K562 (cell line): ENCODE results near the gene SLC22A12. TPM values are rescaled to one million over a fixed set of nuclear protein-coding genes. Genes with fewer than 3 reads are reported as not detected.

Source experiments
- ATAC-seq: fragments of 200-7000 bp; cut with Tn5 transposase; 3 replicates; pipeline ENCODE4 v1.9.1; 2020; ENCODE audit warnings: moderate library complexity
- Bru-seq: library from RNA; stranded (reverse); fragments of 400-500 nt; gene quantifications from one replicate; lab custom pipeline; 2021; lab: Mats Ljungman, UMichigan
- BruChase-seq, 2 experiments: library from RNA; stranded (reverse); fragments of 400-500 nt; gene quantifications; one replicate each; lab custom pipeline; 2021; lab: Mats Ljungman, UMichigan
- BruUV-seq: library from RNA; stranded (reverse); fragments of 400-500 nt; replicated peaks from 2 replicates; lab custom pipeline; 2021; lab: Mats Ljungman, UMichigan
- CTCF ChIA-PET: fragments of 300-600 bp; formaldehyde crosslinking; extraction: SDS; loops from one replicate; lab custom pipeline; 2021; ENCODE audit warnings: low intra/inter-chr PET ratio; lab: Yijun Ruan, JAX
- POLR2A ChIA-PET: fragments of 300-600, 350-650 bp; sonication (Branson Sonifier 250); formaldehyde crosslinking; extraction: SDS; loops from one replicate; lab custom pipeline; 2021; ENCODE audit warnings: antibody characterized with exemption, inconsistent platforms; lab: Yijun Ruan, JAX
- DNase-seq, 4 experiments: peaks; one replicate each; pipeline versions ENCODE4 v3.0.0 to v3.0.0-alpha.2; 2011 to 2018; ENCODE audit warnings: low spot score in 3 of 4, mixed read lengths in 3 of 4; ENCODE audit errors: extremely low read depth in 1 of 4
- FAIRE-seq: peaks from 2 replicates; lab custom pipeline; 2011; peaks lifted over from hg19 to GRCh38; lab: Jason Lieb, UNC
- H2AFZ ChIP-seq: 2 replicates; pipeline ENCODE4 v1.6.0; 2011; ENCODE audit warnings: low read depth, low read length, control low read depth, inconsistent platforms
- H3K27ac ChIP-seq: fragments of 200-600 bp; 3 replicates; pipeline ENCODE4 v1.8.0; 2011; ENCODE audit warnings: low read depth, mild to moderate bottlenecking, control low read depth, inconsistent platforms, low read length, moderate library complexity, mixed read lengths; ENCODE audit errors: extremely low read depth
- H3K27me3 ChIP-seq, 2 experiments: fragments of 300-600 bp in 1 of 2; 2 replicates in 1 of 2; 3 replicates in 1 of 2; pipeline versions ENCODE4 v1.6.0 to v1.8.0; 2011; ENCODE audit warnings: inconsistent platforms in 2 of 2, low read length in 2 of 2, mild to moderate bottlenecking in 1 of 2, mixed read lengths in 1 of 2, moderate library complexity in 1 of 2; ENCODE audit not compliant: control insufficient read depth in 2 of 2, insufficient read depth in 2 of 2
- H3K36me3 ChIP-seq: fragments of 300-600 bp; 3 replicates; pipeline ENCODE4 v1.8.0; 2011; ENCODE audit warnings: mild to moderate bottlenecking, low read length, inconsistent platforms; ENCODE audit not compliant: control insufficient read depth, insufficient read depth
- H3K4me1 ChIP-seq, 2 experiments: fragments of 200-600 bp in 1 of 2; replicated peaks in 1 of 2; 2 replicates in 1 of 2; 3 replicates in 1 of 2; pipeline versions ENCODE4 v1.5.1 to v1.8.0; 2011; ENCODE audit warnings: inconsistent platforms in 2 of 2, low read length in 2 of 2, mild to moderate bottlenecking in 1 of 2, mixed read lengths in 1 of 2, moderate library complexity in 1 of 2; ENCODE audit not compliant: control insufficient read depth in 2 of 2, insufficient read depth in 2 of 2
- H3K4me2 ChIP-seq: 2 replicates; pipeline ENCODE4 v1.6.1; 2011; ENCODE audit warnings: low read length, control low read depth, inconsistent platforms, mixed read lengths; ENCODE audit not compliant: insufficient read depth
- H3K4me3 ChIP-seq: fragments of 200-600 bp; sonication (generic), shearing (Covaris generic); 2 replicates; pipeline ENCODE4 v1.5.1; 2016; ENCODE audit warnings: control low read depth, inconsistent platforms
- H3K79me2 ChIP-seq: fragments of 200-600 bp; 3 replicates; pipeline ENCODE4 v1.8.0; 2011; ENCODE audit warnings: low read length, inconsistent platforms; ENCODE audit not compliant: control insufficient read depth, insufficient read depth
- H3K9ac ChIP-seq, 2 experiments: 2 replicates each; pipeline versions ENCODE4 v1.6.0 to v1.6.1; 2011; ENCODE audit warnings: low read depth in 2 of 2, low read length in 2 of 2, control low read depth in 1 of 2, inconsistent platforms in 1 of 2, mild to moderate bottlenecking in 1 of 2, mixed read lengths in 1 of 2; ENCODE audit not compliant: insufficient read depth in 1 of 2
- H3K9me1 ChIP-seq: one replicate; pipeline ENCODE4 v1.6.0; 2011; ENCODE audit warnings: inconsistent platforms, mild to moderate bottlenecking, low read length, moderate library complexity; ENCODE audit not compliant: control insufficient read depth, insufficient read depth
- H3K9me3 ChIP-seq: replicated peaks from 2 replicates; pipeline ENCODE4 v1.5.1; 2011; ENCODE audit warnings: low read depth, low read length, inconsistent platforms; ENCODE audit not compliant: control insufficient read depth, insufficient read depth
- H4K20me1 ChIP-seq: replicated peaks from 2 replicates; pipeline ENCODE4 v1.6.1; 2011; ENCODE audit warnings: low read length, inconsistent platforms, mixed read lengths; ENCODE audit not compliant: control insufficient read depth, insufficient read depth
- CHD2 ChIP-seq: IDR thresholded peaks from 2 replicates; pipeline ENCODE4 v1.6.1; 2011; ENCODE audit warnings: low read depth, low read length
- HIVEP1 ChIP-seq: fragments of 250-450 bp; sonication (Bioruptor Pico); IDR thresholded peaks from 2 replicates; pipeline ENCODE4 v1.4.0; 2020; ENCODE audit warnings: mild to moderate bottlenecking
- HNRNPLL ChIP-seq: fragments of 200-400 bp; formaldehyde crosslinking; IDR thresholded peaks from 2 replicates; pipeline ENCODE4 v1.6.1; 2017; ENCODE audit warnings: low read length, low read depth, mild to moderate bottlenecking; ENCODE audit not compliant: poor library complexity, severe bottlenecking
- LCOR ChIP-seq: sonication (generic); formaldehyde crosslinking; IDR thresholded peaks from 2 replicates; pipeline ENCODE4 v1.8.0; 2022; ENCODE audit warnings: mild to moderate bottlenecking, missing genetic modification reagents
- ZNF347 ChIP-seq: fragments of 450-650 bp; formaldehyde crosslinking; IDR thresholded peaks from 2 replicates; pipeline ENCODE4 v1.4.0; 2020; ENCODE audit warnings: low read depth, mild to moderate bottlenecking, moderate library complexity
- ZNF584 ChIP-seq: fragments of 200-800 bp; sonication (Bioruptor generic); IDR thresholded peaks from 2 replicates; pipeline ENCODE4 v1.6.1; 2016; ENCODE audit warnings: low read depth, mild to moderate bottlenecking, missing genetic modification characterization, missing compliant biosample characterization
- WGBS: fragments of 100-300 bp; shearing (Covaris generic); methylation state at CpG from one replicate; pipeline ENCODE4 v1.1.6; 2016; ENCODE audit warnings: low coverage, mixed read lengths; ENCODE audit not compliant: insufficient coverage; ENCODE audit errors: missing lambda C conversion rate; 5-methylcytosine and 5-hydroxymethylcytosine counted together
- in situ Hi-C: fragments of 300-500 bp; cut with MboI; formaldehyde crosslinking; loops from 4 replicates; pipeline ENCODE4 v1.15.0; 2018; ENCODE audit warnings: inconsistent platforms, mixed read lengths
- intact Hi-C: fragments of 100-400 bp; cut with micrococcal nuclease; formaldehyde crosslinking; loops from 2 replicates; pipeline ENCODE4 v1.14.2; 2022
- long read RNA-seq, 3 experiments: library from polyadenylated mRNA in 2 of 3; library from RNA in 1 of 3; unstranded in 2 of 3; stranded (forward) in 1 of 3; transcript quantifications; one replicate each; pipeline ENCODE4 v2.0.0, GENCODE V29; 2019 to 2022
- polyA minus RNA-seq, 3 experiments: library from RNA; depleted of rRNA, polyadenylated mRNA; stranded (reverse); fragments of >200 nt; gene quantifications; 2 replicates each; pipeline ENCODE4 v1.2.3, GENCODE V29; 2011
- polyA plus RNA-seq, 8 experiments: library from polyadenylated mRNA; depleted of rRNA in 4 of 8; stranded (reverse) in 5 of 8; unstranded in 3 of 8; fragments of >200 nt; fragmentation: Nextera tagmentation in 2 of 8; fragmentation: Illumina TruSeq in 1 of 8; extraction: Ambion mirVana in 2 of 8; extraction: Trizol in 1 of 8; gene quantifications; 2 replicates each; pipeline versions ENCODE4 v1.2.1 to v1.2.3, GENCODE V29; 2011 to 2014; ENCODE audit warnings: inconsistent platforms in 1 of 8, missing spikeins in 1 of 8
- total RNA-seq, 7 experiments: library from RNA; depleted of rRNA in 6 of 7; stranded (reverse); fragments of >200 nt in 6 of 7; fragmentation: Illumina TruSeq in 2 of 7; extraction: Trizol in 2 of 7; gene quantifications; 2 replicates each; pipeline versions ENCODE4 v1.2.1 to v1.2.3, GENCODE V29; 2011 to 2021; ENCODE audit warnings: low replicate concordance in 1 of 7
- TF ChIP-seq, protein P1 (sequence below): IDR thresholded peaks from 2 replicates; pipeline ENCODE4 v1.6.1; 2012; ENCODE audit warnings: low read depth, low read length, improper control_type of control experiment, borderline replicate concordance
- TF ChIP-seq, protein P2 (sequence below): fragments of 450-650 bp; formaldehyde crosslinking; IDR thresholded peaks from 2 replicates; pipeline ENCODE4 v1.4.0; 2020; ENCODE audit warnings: mild to moderate bottlenecking

Gene SLC22A12
- not detected in 2 replicates for total RNA-seq (2011; cell fraction: chromatin; rRNA removed; ENCODE audit: low replicate concordance)
- total RNA-seq (2011; cell fraction: nucleolus; rRNA removed) = not detected in 2 replicates
- total RNA-seq (2011; cell fraction: nucleoplasm; rRNA removed) = not detected in 2 replicates
- not detected in 2 replicates for total RNA-seq (2014; rRNA removed)
- total RNA-seq (2014; rRNA removed; fragmentation: Illumina TruSeq; extraction: Trizol) = not detected in 2 replicates
- not detected in 2 replicates for total RNA-seq (2015; rRNA removed; fragmentation: Illumina TruSeq; extraction: Trizol)
- total RNA-seq (2021) = not detected in 2 replicates
- not detected in 2 replicates for polyA plus RNA-seq (2011; rRNA removed)
- polyA plus RNA-seq (2011; cell fraction: cytosol; rRNA removed) = not detected in 2 replicates
- polyA plus RNA-seq (2011; cell fraction: nucleus; rRNA removed) = not detected in 2 replicates
- polyA plus RNA-seq (2012) = not detected in 2 replicates
- not detected in 2 replicates for polyA plus RNA-seq (2014; fragmentation: Illumina TruSeq; extraction: Trizol)
- not detected for polyA plus RNA-seq (2014; fragmentation: Nextera tagmentation; extraction: Ambion mirVana)
- polyA plus RNA-seq (2014; rRNA removed) = not detected in 2 replicates
- polyA minus RNA-seq (2011; rRNA and poly(A)+ RNA removed) = not detected in 2 replicates
- not detected in 2 replicates for polyA minus RNA-seq (2011; cell fraction: cytosol; rRNA and poly(A)+ RNA removed)
- not detected in 2 replicates for polyA minus RNA-seq (2011; cell fraction: nucleus; rRNA and poly(A)+ RNA removed)
- not detected for Bru-seq, nascent RNA
- not detected for BruChase-seq, experiment 1, labeled RNA remaining after a 2-hour chase
- BruChase-seq, experiment 2, labeled RNA remaining after a 6-hour chase = not detected
- long read RNA-seq, experiment 1 = 0 reads
- long read RNA-seq, experiment 2 = 0 reads
- long read RNA-seq, experiment 3 = 0 reads

- TF ChIP-seq ZNF347 (no peak), ZNF584 (CRISPR knock-in tag) (no peak), CHD2 (no peak), LCOR (CRISPR knock-in tag) (no peak), HIVEP1 (no peak), HNRNPLL (no peak)
- TF ChIP-seq, protein P1, sequence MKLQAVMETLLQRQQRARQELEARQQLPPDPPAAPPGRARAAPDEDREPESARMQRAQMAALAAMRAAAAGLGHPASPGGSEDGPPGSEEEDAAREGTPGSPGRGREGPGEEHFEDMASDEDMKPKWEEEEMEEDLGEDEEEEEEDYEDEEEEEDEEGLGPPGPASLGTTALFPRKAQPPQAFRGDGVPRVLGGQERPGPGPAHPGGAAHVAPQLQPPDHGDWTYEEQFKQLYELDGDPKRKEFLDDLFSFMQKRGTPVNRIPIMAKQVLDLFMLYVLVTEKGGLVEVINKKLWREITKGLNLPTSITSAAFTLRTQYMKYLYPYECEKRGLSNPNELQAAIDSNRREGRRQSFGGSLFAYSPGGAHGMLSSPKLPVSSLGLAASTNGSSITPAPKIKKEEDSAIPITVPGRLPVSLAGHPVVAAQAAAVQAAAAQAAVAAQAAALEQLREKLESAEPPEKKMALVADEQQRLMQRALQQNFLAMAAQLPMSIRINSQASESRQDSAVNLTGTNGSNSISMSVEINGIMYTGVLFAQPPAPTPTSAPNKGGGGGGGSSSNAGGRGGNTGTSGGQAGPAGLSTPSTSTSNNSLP = no peak
- TF ChIP-seq, protein P2, sequence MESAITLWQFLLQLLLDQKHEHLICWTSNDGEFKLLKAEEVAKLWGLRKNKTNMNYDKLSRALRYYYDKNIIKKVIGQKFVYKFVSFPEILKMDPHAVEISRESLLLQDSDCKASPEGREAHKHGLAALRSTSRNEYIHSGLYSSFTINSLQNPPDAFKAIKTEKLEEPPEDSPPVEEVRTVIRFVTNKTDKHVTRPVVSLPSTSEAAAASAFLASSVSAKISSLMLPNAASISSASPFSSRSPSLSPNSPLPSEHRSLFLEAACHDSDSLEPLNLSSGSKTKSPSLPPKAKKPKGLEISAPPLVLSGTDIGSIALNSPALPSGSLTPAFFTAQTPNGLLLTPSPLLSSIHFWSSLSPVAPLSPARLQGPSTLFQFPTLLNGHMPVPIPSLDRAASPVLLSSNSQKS (CRISPR knock-in tag) = no peak
- ATAC-seq = no peak
- no peak within 1 kb of the TSS for H3K4me3 ChIP-seq
- no TSS peak for BruUV-seq
- no peaks in the 10 kb centered on the region for H3K9me1 ChIP-seq
- no peaks in the 10 kb centered on the region for H3K36me3 ChIP-seq
- DNase-seq = no peak
- H3K9me3 ChIP-seq = no peaks in the 10 kb centered on the region; the same call in 1 of the 2 replicates
- peaks cover 16 to 51% of the 10 kb centered on the region in 2 experiments; a peak in 4 of 5 replicates for H3K27me3 ChIP-seq
- 9% methylated on average over 14 of the region's 14 CpGs for WGBS
- no peak within 1 kb of the TSS for H2AFZ ChIP-seq
- no peak within 1 kb of the TSS for H3K4me2 ChIP-seq
- ChIA-PET POLR2A (interaction anchor here (1.3 kb wide), 1 partner anchor 101 kb away, joined by 3 read pairs; no protein-coding TSS in a partner anchor), CTCF (no interaction called here)
- in situ Hi-C loops = no loop called here
- 0 out of 2 replicates have a peak, but pooled peaks cover 5% of the 10 kb centered on the region for H4K20me1 ChIP-seq
- intact Hi-C loops = no loop called here
- peaks cover 0 to 5% of the 10 kb centered on the region in 2 experiments; a peak in 1 of 5 replicates for H3K4me1 ChIP-seq
- H3K27ac ChIP-seq = no peak within 1 kb of the TSS
- H3K9ac ChIP-seq = no peak within 1 kb of the TSS
- FAIRE-seq = no peak
- no peaks in the 10 kb centered on the region for H3K79me2 ChIP-seq
Measured at GRCh38 chr11:64590763-64591221, at the start of gene SLC22A12. TSS of gene SLC22A12 (plus strand) at chr11:64591220. CDS start at chr11:64591557, 337 bp downstream.
